ENCODE results near the gene SLC1A1.

GRCh38 chr9:4463824-4464223 is 26.4 kb upstream of the SLC1A1 start:
- TF ChIP-seq, protein P1, sequence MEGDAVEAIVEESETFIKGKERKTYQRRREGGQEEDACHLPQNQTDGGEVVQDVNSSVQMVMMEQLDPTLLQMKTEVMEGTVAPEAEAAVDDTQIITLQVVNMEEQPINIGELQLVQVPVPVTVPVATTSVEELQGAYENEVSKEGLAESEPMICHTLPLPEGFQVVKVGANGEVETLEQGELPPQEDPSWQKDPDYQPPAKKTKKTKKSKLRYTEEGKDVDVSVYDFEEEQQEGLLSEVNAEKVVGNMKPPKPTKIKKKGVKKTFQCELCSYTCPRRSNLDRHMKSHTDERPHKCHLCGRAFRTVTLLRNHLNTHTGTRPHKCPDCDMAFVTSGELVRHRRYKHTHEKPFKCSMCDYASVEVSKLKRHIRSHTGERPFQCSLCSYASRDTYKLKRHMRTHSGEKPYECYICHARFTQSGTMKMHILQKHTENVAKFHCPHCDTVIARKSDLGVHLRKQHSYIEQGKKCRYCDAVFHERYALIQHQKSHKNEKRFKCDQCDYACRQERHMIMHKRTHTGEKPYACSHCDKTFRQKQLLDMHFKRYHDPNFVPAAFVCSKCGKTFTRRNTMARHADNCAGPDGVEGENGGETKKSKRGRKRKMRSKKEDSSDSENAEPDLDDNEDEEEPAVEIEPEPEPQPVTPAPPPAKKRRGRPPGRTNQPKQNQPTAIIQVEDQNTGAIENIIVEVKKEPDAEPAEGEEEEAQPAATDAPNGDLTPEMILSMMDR (conservative IDR thresholded peaks at IDR 0.05; ENCODE audit: low read depth, low read length), result no peak
- TF ChIP-seq EZH2 (IDR thresholded peaks at IDR 0.05; ENCODE audit: low read length, unreplicated experiment) (no peak), EZH2phosphoT487 (IDR thresholded peaks at IDR 0.05; ENCODE audit: borderline replicate concordance, low read length) (no peak)
